Progenitor cell of endocrine pancreas (in vitro differentiated cells): ENCODE results near the gene ACAD11. TPM values are rescaled to one million over a fixed set of nuclear protein-coding genes. Genes with fewer than 3 reads are reported as not detected.
"Not testable (repeated sequence)": the region's sequence is repeated elsewhere in the genome, so short reads cannot be mapped to it uniquely, and the experiment has no call there.

Experiments
- DNase-seq: peaks from one replicate; pipeline ENCODE4 v3.0.0; 2021; ENCODE audit warnings: low spot score; ENCODE audit not compliant: unreplicated experiment
- H3K27ac Mint-ChIP-seq: 2 replicates; pipeline ENCODE4 v1.8.0; 2021; ENCODE audit warnings: mild to moderate bottlenecking, moderate library complexity, mixed read lengths
- H3K27me3 Mint-ChIP-seq: 2 replicates; pipeline ENCODE4 v1.8.0; 2021; ENCODE audit warnings: mixed read lengths
- H3K36me3 Mint-ChIP-seq: 2 replicates; pipeline ENCODE4 v1.8.0; 2022; ENCODE audit warnings: mixed read lengths; ENCODE audit not compliant: insufficient read depth
- H3K4me1 Mint-ChIP-seq: 2 replicates; pipeline ENCODE4 v1.8.0; 2021; ENCODE audit warnings: low read depth, mixed read lengths
- H3K4me3 Mint-ChIP-seq: 2 replicates; pipeline ENCODE4 v1.8.0; 2021; ENCODE audit warnings: low read depth, mild to moderate bottlenecking, moderate library complexity, mixed read lengths
- H3K9me3 Mint-ChIP-seq: 2 replicates; pipeline ENCODE4 v1.8.0; 2021; ENCODE audit warnings: low read depth, mixed read lengths
- CTCF ChIP-seq: fragments of 200-600 bp; sonication (generic); IDR thresholded peaks from one replicate; pipeline ENCODE4 v1.5.0; 2021; ENCODE audit warnings: antibody characterized with exemption, mild to moderate bottlenecking; ENCODE audit not compliant: unreplicated experiment
- total RNA-seq: library from RNA; stranded (reverse); gene quantifications from 2 replicates; pipeline ENCODE4 v1.2.1, GENCODE V29; 2021

ACAD11 gene
- total RNA-seq, 1 donor from 2014 or later, result 14.2 TPM

- no peak for DNase-seq
- no peak overlapping the region for H3K4me3 Mint-ChIP-seq
- no peaks in the 10 kb centered on the region for H3K9me3 Mint-ChIP-seq
- peaks cover 3% of the 10 kb centered on the region for H3K36me3 Mint-ChIP-seq
- TF ChIP-seq CTCF, result peak; percentile 83
- H3K4me1 Mint-ChIP-seq, result no peaks in the 10 kb centered on the region
- H3K27ac Mint-ChIP-seq, result no peak overlapping the region
- no peaks in the 10 kb centered on the region for H3K27me3 Mint-ChIP-seq
These were observed 17.6 kb downstream of the ACAD11 start for GRCh38 chr3:132641837-132642538.

- H3K4me3 Mint-ChIP-seq, H3K36me3 Mint-ChIP-seq, H3K27ac Mint-ChIP-seq, H3K27me3 Mint-ChIP-seq, DNase-seq, H3K4me1 Mint-ChIP-seq, H3K9me3 Mint-ChIP-seq: not testable (repeated sequence)
These were observed 18.2 kb downstream of the ACAD11 start for GRCh38 chr3:132641427-132641826.

- no peaks in the 10 kb centered on the region for H3K27me3 Mint-ChIP-seq
- TF ChIP-seq CTCF, result no peak
These were observed 20.9 kb downstream of the ACAD11 start for GRCh38 chr3:132638706-132639105.

GRCh38 chr3:132637590-132637989 is 22.0 kb downstream of the ACAD11 start:
- no peak for DNase-seq
- no peak overlapping the region for H3K27ac Mint-ChIP-seq
- no peaks in the 10 kb centered on the region for H3K9me3 Mint-ChIP-seq
- H3K4me1 Mint-ChIP-seq, result no peaks in the 10 kb centered on the region
- peaks cover 1% of the 10 kb centered on the region for H3K36me3 Mint-ChIP-seq
- H3K4me3 Mint-ChIP-seq, result no peak overlapping the region
- H3K27me3 Mint-ChIP-seq, result no peaks in the 10 kb centered on the region
- no peak for TF ChIP-seq CTCF

More at GRCh38 chr3:132638706-132639105, 20.9 kb downstream of the ACAD11 start:
- Mint-ChIP-seq H3K4me1 (no peaks in the 10 kb centered on the region), H3K36me3 (peaks cover 1% of the 10 kb centered on the region), H3K27ac (no peak overlapping the region), H3K9me3 (no peaks in the 10 kb centered on the region), H3K4me3 (no peak overlapping the region)
- DNase-seq, result no peak

- Mint-ChIP-seq H3K4me3 (no peak overlapping the region), H3K9me3 (no peaks in the 10 kb centered on the region), H3K4me1 (no peaks in the 10 kb centered on the region), H3K27me3 (no peaks in the 10 kb centered on the region), H3K27ac (no peak overlapping the region), H3K36me3 (no peaks in the 10 kb centered on the region)
- DNase-seq, result no peak
- no peak for TF ChIP-seq CTCF
These were observed 24.6 kb downstream of the ACAD11 start for GRCh38 chr3:132635052-132635451.

- Mint-ChIP-seq H3K27me3 (no peaks in the 10 kb centered on the region), H3K9me3 (no peaks in the 10 kb centered on the region), H3K36me3 (peaks cover 4% of the 10 kb centered on the region), H3K4me1 (no peaks in the 10 kb centered on the region), H3K4me3 (no peak overlapping the region), H3K27ac (no peak overlapping the region)
- no peak for TF ChIP-seq CTCF
- no peak for DNase-seq
These were observed 29.0 kb downstream of the ACAD11 start for GRCh38 chr3:132630612-132631011.
